NCI-H1436 treated with DMSO at 0.1 percent for 48 hours (cell line): ENCODE data around the gene CELF3.
"Not testable (repeated sequence)": the region's sequence is repeated elsewhere in the genome, so short reads cannot be mapped to it uniquely, and the experiment has no call there.

Source experiments
- DNase-seq: peaks from one replicate; lab custom pipeline; 2025; lab: John Stamatoyannopoulos, UW

CELF3 gene

GRCh38 chr1:151703813-151704212 lies 12.8 kb downstream of the CELF3 start:
- no peak for DNase-seq

- no peak for DNase-seq
These were observed 13.7 kb downstream of the CELF3 start for GRCh38 chr1:151702936-151703335.

- DNase-seq: no peak
These were observed 15.1 kb downstream of the CELF3 start for GRCh38 chr1:151701515-151701914.

GRCh38 chr1:151693057-151693651 lies 23.4 kb downstream of the CELF3 start:
- DNase-seq: no peak

- no peak for DNase-seq
These were observed 24.4 kb downstream of the CELF3 start for GRCh38 chr1:151692226-151692625.

- DNase-seq: no peak
These were observed 27.1 kb downstream of the CELF3 start for GRCh38 chr1:151689494-151689893.

- DNase-seq: no peak
These were observed 30.0 kb downstream of the CELF3 start for GRCh38 chr1:151686561-151686960.

GRCh38 chr1:151684128-151684527 lies 32.5 kb downstream of the CELF3 start:
- no peak for DNase-seq

GRCh38 chr1:151682901-151683300 lies 33.7 kb downstream of the CELF3 start:
- not testable (repeated sequence) for DNase-seq

GRCh38 chr1:151681923-151682322 lies 34.7 kb downstream of the CELF3 start:
- no peak for DNase-seq

- DNase-seq: no peak
These were observed 35.8 kb downstream of the CELF3 start for GRCh38 chr1:151680826-151681225.

GRCh38 chr1:151680391-151680790 lies 36.2 kb downstream of the CELF3 start:
- DNase-seq: no peak

GRCh38 chr1:151673407-151673806 lies 43.2 kb downstream of the CELF3 start:
- DNase-seq: no peak

GRCh38 chr1:151670036-151670675 lies 46.4 kb downstream of the CELF3 start:
- DNase-seq: not testable (repeated sequence)

- no peak for DNase-seq
These were observed 48.5 kb downstream of the CELF3 start for GRCh38 chr1:151668090-151668489.

GRCh38 chr1:151661751-151662150 lies 54.9 kb downstream of the CELF3 start:
- DNase-seq: no peak

GRCh38 chr1:151655371-151655770 lies 61.2 kb downstream of the CELF3 start:
- DNase-seq: no peak

GRCh38 chr1:151653397-151653796 lies 63.2 kb downstream of the CELF3 start:
- DNase-seq: no peak
